Endothelial cell of umbilical vein (primary cell): ENCODE results near the gene SMAD3. TPM values are rescaled to one million over a fixed set of nuclear protein-coding genes. Genes with fewer than 3 reads are reported as not detected.
A peak's percentile ranks its signal among the peaks of the same experiment; 100 is the strongest.

Source experiments
- BruUV-seq: library from RNA; stranded (reverse); fragments of 400-500 nt; replicated peaks from 2 replicates; lab custom pipeline; 2021; lab: Mats Ljungman, UMichigan
- CTCF ChIA-PET: fragments of 300-600, 350-600 bp; sonication (Branson Sonifier 250); formaldehyde crosslinking; loops from one replicate; lab custom pipeline; 2021; ENCODE audit warnings: antibody characterized with exemption, inconsistent platforms; lab: Charles Lee
- POLR2A ChIA-PET: fragments of 300-600, 350-600 bp; sonication (Branson Sonifier 250); formaldehyde crosslinking; loops from one replicate; lab custom pipeline; 2021; ENCODE audit warnings: antibody characterized with exemption, inconsistent platforms; lab: Charles Lee
- DNase-seq: peaks from one replicate; pipeline ENCODE4 v3.0.0-alpha.2; 2011; ENCODE audit warnings: low read depth, low spot score
- FAIRE-seq: peaks from 2 replicates; lab custom pipeline; 2011; peaks lifted over from hg19 to GRCh38; lab: Jason Lieb, UNC
- H2AFZ ChIP-seq: 2 replicates; pipeline ENCODE4 v1.6.0; 2012; ENCODE audit warnings: low read depth, low read length, control low read depth, inconsistent platforms
- H3K27ac ChIP-seq: 2 replicates; pipeline ENCODE4 v1.5.1; 2011; ENCODE audit warnings: low read depth, mild to moderate bottlenecking, control low read depth, low read length, moderate library complexity; ENCODE audit not compliant: insufficient read depth
- H3K27me3 ChIP-seq, 2 experiments: 2 replicates each; pipeline versions ENCODE4 v1.6.0 to v1.6.1; 2011; ENCODE audit warnings: low read length in 2 of 2, mixed read lengths in 1 of 2; ENCODE audit not compliant: control insufficient read depth in 2 of 2, insufficient read depth in 2 of 2
- H3K36me3 ChIP-seq, 2 experiments: 2 replicates in 1 of 2; 3 replicates in 1 of 2; pipeline ENCODE4 v1.5.1; 2011; ENCODE audit warnings: low read length in 2 of 2, mild to moderate bottlenecking in 1 of 2, moderate library complexity in 1 of 2; ENCODE audit not compliant: control insufficient read depth in 2 of 2, insufficient read depth in 2 of 2; ENCODE audit errors: extremely low read depth in 1 of 2
- H3K4me1 ChIP-seq: 3 replicates; pipeline ENCODE4 v1.5.1; 2011; ENCODE audit warnings: mild to moderate bottlenecking, low read length; ENCODE audit not compliant: control insufficient read depth, insufficient read depth; ENCODE audit errors: extremely low read depth
- H3K4me2 ChIP-seq: 2 replicates; pipeline ENCODE4 v1.6.1; 2011; ENCODE audit warnings: low read length, control low read depth, mixed read lengths; ENCODE audit not compliant: insufficient read depth
- H3K4me3 ChIP-seq, 3 experiments: fragments of 200-600 bp in 1 of 3; sonication (generic), shearing (Covaris generic) in 1 of 3; replicated peaks in 1 of 3; 2 replicates each; pipeline ENCODE4 v1.5.1; 2011 to 2016; ENCODE audit warnings: control low read depth in 3 of 3, low read length in 3 of 3, mild to moderate bottlenecking in 2 of 3, inconsistent platforms in 1 of 3, low read depth in 1 of 3, moderate library complexity in 1 of 3; ENCODE audit not compliant: insufficient read depth in 1 of 3
- H3K79me2 ChIP-seq: 2 replicates; pipeline ENCODE4 v1.6.0; 2012; ENCODE audit warnings: low read length, inconsistent platforms; ENCODE audit not compliant: control insufficient read depth, insufficient read depth
- H3K9ac ChIP-seq: replicated peaks from 2 replicates; pipeline ENCODE3; 2011; ENCODE audit warnings: low read length, control low read depth; ENCODE audit not compliant: insufficient read depth; ENCODE audit errors: extremely low read depth
- H3K9me1 ChIP-seq: replicated peaks from 3 replicates; pipeline ENCODE4 v1.6.0; 2011; ENCODE audit warnings: mild to moderate bottlenecking, low read length; ENCODE audit not compliant: control insufficient read depth, insufficient read depth; ENCODE audit errors: extremely low read depth
- H3K9me3 ChIP-seq: replicated peaks from 2 replicates; pipeline ENCODE4 v1.5.1; 2012; ENCODE audit warnings: low read length, inconsistent platforms; ENCODE audit not compliant: control insufficient read depth, insufficient read depth
- H4K20me1 ChIP-seq: replicated peaks from 2 replicates; pipeline ENCODE3; 2011; ENCODE audit warnings: mild to moderate bottlenecking, low read length; ENCODE audit not compliant: control insufficient read depth, insufficient read depth; ENCODE audit errors: extremely low read depth
- FOS ChIP-seq: IDR thresholded peaks from 2 replicates; pipeline ENCODE4 v1.6.1; 2011; ENCODE audit warnings: mild to moderate bottlenecking, low read length, moderate library complexity, borderline replicate concordance; ENCODE audit not compliant: insufficient read depth
- JUN ChIP-seq: IDR thresholded peaks from 2 replicates; pipeline ENCODE4 v1.6.1; 2011; ENCODE audit warnings: borderline replicate concordance, low read depth; ENCODE audit not compliant: insufficient read length, insufficient read depth
- MYC ChIP-seq: IDR thresholded peaks from one replicate; pipeline ENCODE4 v1.6.1; 2011; ENCODE audit warnings: mild to moderate bottlenecking, low read depth, low read length
- dilution Hi-C: fragments of 300-500 bp; cut with MboI; formaldehyde crosslinking; loops from one replicate; pipeline ENCODE4 v1.15.0; 2019; ENCODE audit warnings: low sequenced_read_pairs; ENCODE audit not compliant: extremely low pct_ligation_motif_present
- intact Hi-C: fragments of 100-400 bp; cut with micrococcal nuclease; formaldehyde crosslinking; loops from one replicate; pipeline ENCODE4 v1.10.0; 2022
- polyA plus RNA-seq, 4 experiments: library from polyadenylated mRNA; depleted of rRNA in 3 of 4; stranded (reverse) in 3 of 4; unstranded in 1 of 4; fragments of >200 nt; gene quantifications; 2 replicates each; pipeline versions ENCODE4 v1.2.1 to v1.2.3, GENCODE V29; 2011 to 2012; ENCODE audit warnings: missing spikeins in 1 of 4
- total RNA-seq: library from RNA; stranded (reverse); gene quantifications from 2 replicates; pipeline ENCODE4 v1.2.3, GENCODE V29; 2021

The SMAD3 gene
- total and polyA plus RNA-seq, 2 donors (not counting 3 experiments of a cell fraction or from before 2014, with no cell fraction given) = 56.4 to 88.2 TPM

DNA sequence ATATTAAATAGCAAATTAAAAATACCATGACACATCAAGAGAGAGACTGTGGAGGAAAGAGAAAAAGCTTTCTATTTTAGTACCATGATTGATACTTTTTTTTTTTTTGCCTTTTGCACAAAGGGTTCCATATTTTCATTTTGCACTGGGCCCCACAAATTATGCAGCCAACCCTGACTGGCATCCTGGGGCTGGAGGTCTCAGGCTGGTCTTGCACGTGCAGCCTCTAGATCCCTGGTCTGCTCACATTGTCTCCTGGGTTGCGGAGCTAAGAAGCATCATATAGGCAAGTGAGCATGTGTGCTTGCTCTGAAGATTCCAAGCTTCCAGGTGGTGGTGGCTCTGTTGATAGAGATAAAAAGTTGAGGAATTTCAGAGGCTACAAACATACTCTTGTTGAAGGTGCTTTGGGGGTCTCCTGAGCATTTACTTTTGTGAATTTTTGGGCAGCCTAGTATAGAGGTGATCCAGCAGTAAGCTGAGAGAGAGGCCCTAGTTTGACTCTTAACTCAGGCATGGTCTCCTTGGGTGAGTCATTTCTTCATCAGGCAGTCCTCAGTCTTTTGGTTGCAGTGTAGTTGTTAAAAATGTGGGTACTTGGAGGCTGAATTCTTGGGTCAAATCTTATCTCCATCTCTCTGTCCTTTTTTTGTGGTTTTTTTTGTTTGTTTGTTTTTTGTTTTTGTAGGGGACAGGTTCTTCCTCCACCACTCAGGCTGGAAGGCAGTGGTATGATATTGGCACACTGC is 31.3 kb downstream of the SMAD3 start:
- ChIA-PET POLR2A (no interaction called here), CTCF (interaction anchor here (0.5 to 1.0 kb wide), 4 partner anchors 10 to 150 kb away, joined by 3 read pairs; no protein-coding TSS in a partner anchor)
- Histone ChIP-seq H3K79me2 (peaks cover 97% of the 10 kb centered on the region), H3K36me3 (peaks cover 0 to 13% of the 10 kb centered on the region in 2 experiments), H3K4me2 (no peak overlapping the region), H4K20me1 (no peaks in the 10 kb centered on the region), H3K9ac (no peak overlapping the region), H3K9me3 (no peaks in the 10 kb centered on the region), H3K4me1 (peaks cover 30% of the 10 kb centered on the region), H3K4me3 (no peak overlapping the region), H3K27ac (peak overlapping the region; percentile 6), H2AFZ (no peak overlapping the region), H3K9me1 (no peaks in the 10 kb centered on the region), H3K27me3 (no peaks in the 10 kb centered on the region)
- dilution Hi-C loops (no loop called here), intact Hi-C loops (no loop called here)
- DNase-seq = no peak
- BruUV-seq = no TSS peak
- TF ChIP-seq JUN = no peak
- TF ChIP-seq MYC = no peak
- no peak for TF ChIP-seq FOS
- peak; percentile 66 for FAIRE-seq

DNA sequence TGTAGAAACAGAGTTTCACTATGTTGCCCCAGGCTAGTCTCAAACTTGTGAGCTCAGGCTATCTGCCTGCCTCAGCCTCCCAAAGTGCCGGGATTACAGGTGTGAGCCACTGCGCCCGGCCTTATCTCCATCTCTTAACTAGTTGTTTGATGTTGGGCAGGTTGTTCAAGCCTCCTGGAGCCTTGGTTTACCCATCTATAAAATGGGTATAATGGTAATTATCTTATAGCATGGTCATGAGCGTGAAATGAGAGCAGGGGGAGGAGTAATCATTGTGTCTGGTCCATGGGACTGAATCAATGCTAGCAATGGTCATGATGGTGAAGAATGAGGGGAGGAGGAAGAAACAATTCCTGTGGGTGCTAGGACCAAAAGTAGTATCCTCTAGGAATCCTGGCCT is 32.0 kb downstream of the SMAD3 start:
- no peak overlapping the region for H3K9ac ChIP-seq
- no peak overlapping the region for H3K4me2 ChIP-seq
- CTCF ChIA-PET = interaction anchor here (1.0 kb wide), 1 partner anchor 151 kb away, joined by 3 read pairs; no protein-coding TSS in a partner anchor
- no peak overlapping the region for H3K4me3 ChIP-seq
- H3K27ac ChIP-seq = no peak overlapping the region
- TF ChIP-seq FOS = no peak
- no peak for TF ChIP-seq MYC
- H3K4me1 ChIP-seq = peaks cover 30% of the 10 kb centered on the region
- DNase-seq (no peak), FAIRE-seq (no peak)
- POLR2A ChIA-PET = no interaction called here
- no TSS peak for BruUV-seq
- peaks cover 0 to 13% of the 10 kb centered on the region in 2 experiments for H3K36me3 ChIP-seq
- dilution Hi-C loops (no loop called here), intact Hi-C loops (no loop called here)
- H3K27me3 ChIP-seq = no peaks in the 10 kb centered on the region
- H3K9me3 ChIP-seq = no peaks in the 10 kb centered on the region
- H2AFZ ChIP-seq = no peak overlapping the region
- no peaks in the 10 kb centered on the region for H4K20me1 ChIP-seq
- no peaks in the 10 kb centered on the region for H3K9me1 ChIP-seq
- H3K79me2 ChIP-seq = peaks cover 97% of the 10 kb centered on the region
